GM12892 (cell line): ENCODE measurements around the gene RHOV.

Source experiments
- POLR2A ChIP-seq: IDR thresholded peaks from 2 replicates; pipeline ENCODE4 v1.6.1; 2011; ENCODE audit warnings: low read depth, low read length, control low read depth
- POLR2AphosphoS5 ChIP-seq: IDR thresholded peaks from 2 replicates; pipeline ENCODE4 v1.6.1; 2011; ENCODE audit warnings: low read depth, low read length, control low read depth
- TAF1 ChIP-seq: IDR thresholded peaks from 2 replicates; pipeline ENCODE4 v1.6.1; 2011; ENCODE audit warnings: low read depth, mild to moderate bottlenecking, control low read depth, low read length, borderline replicate concordance

DNA sequence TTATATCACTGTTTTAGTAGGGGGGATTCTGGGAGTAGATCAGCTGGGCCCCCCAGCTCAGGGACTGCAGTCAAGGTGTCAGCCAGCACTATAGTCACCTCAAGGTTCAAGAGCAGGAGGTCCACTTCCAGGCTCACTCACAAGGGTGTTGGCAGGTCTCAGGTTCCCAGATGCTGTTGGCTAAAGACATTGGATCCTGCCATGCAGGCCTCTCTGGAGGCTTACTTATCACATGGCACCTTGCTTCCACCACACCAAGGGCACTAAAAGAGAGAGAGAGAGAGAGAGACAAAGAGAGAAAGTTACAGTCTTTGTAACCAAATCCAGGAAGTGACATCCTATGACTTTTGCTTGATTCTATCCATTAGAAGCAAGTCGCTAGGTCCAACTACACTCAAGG lies 38.0 kb downstream of the RHOV start:
- TF ChIP-seq TAF1 (no peak), POLR2A (no peak), POLR2AphosphoS5 (no peak)
